ENCODE measurements around the gene ADGRA1. TPM values are rescaled to one million over a fixed set of nuclear protein-coding genes. Genes with fewer than 3 reads are reported as not detected.

ADGRA1 gene
- total and polyA plus RNA-seq, 10 of the 15 experiments (the other 5 are each of a cell fraction or from before 2014, with no cell fraction given): not detected

DNA sequence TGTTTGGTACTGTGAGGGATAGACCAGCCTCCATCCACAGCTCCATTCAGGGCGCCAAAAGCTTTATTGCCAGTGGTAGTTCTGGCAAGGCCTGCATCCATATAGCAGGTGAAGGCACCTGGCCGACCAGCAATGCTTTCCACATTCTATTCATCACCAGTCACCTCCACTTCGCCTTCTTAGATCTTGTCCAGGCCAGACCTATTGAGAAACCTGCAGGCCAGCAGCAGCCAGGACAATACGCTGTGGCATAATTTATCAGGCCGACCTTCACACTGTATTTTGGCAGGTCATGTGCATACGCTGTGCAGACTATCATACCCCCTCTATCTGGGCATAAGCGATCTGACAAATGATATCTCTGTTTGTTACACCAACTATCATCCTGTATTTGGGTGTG is 57.0 kb downstream of the ADGRA1 start:
- CTCF ChIA-PET: no interaction called here
- no peaks in the 10 kb centered on the region for H4K20me1 ChIP-seq (ENCODE audit: control insufficient read depth, insufficient read depth)
- ATAC-seq (no peak), FAIRE-seq (no peak), DNase-seq (ENCODE audit: low read depth, low spot score) (no peak)
- TF ChIP-seq, protein P1, sequence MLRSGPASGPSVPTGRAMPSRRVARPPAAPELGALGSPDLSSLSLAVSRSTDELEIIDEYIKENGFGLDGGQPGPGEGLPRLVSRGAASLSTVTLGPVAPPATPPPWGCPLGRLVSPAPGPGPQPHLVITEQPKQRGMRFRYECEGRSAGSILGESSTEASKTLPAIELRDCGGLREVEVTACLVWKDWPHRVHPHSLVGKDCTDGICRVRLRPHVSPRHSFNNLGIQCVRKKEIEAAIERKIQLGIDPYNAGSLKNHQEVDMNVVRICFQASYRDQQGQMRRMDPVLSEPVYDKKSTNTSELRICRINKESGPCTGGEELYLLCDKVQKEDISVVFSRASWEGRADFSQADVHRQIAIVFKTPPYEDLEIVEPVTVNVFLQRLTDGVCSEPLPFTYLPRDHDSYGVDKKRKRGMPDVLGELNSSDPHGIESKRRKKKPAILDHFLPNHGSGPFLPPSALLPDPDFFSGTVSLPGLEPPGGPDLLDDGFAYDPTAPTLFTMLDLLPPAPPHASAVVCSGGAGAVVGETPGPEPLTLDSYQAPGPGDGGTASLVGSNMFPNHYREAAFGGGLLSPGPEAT (IDR thresholded peaks at IDR 0.05; ENCODE audit: low read depth): no peak
- TF ChIP-seq MYB (IDR thresholded peaks at IDR 0.05; ENCODE audit: borderline replicate concordance, low read depth, low read length) (no peak), HCFC1 (IDR thresholded peaks at IDR 0.05; ENCODE audit: low read length) (no peak), WRNIP1 (IDR thresholded peaks at IDR 0.05; ENCODE audit: borderline replicate concordance, low read depth, low read length) (no peak), MEF2A (IDR thresholded peaks at IDR 0.05; ENCODE audit: insufficient read depth, low read depth, low read length) (no peak), POLR2AphosphoS5 (IDR thresholded peaks at IDR 0.05; ENCODE audit: low read length) (no peak), IKZF1 (conservative IDR thresholded peaks at IDR 0.05) (no peak), ZNF217 (IDR thresholded peaks at IDR 0.05) (no peak)
- no peaks in the 10 kb centered on the region for H3K36me3 ChIP-seq (ENCODE audit: control insufficient read depth in 2 of 2, insufficient read depth in 2 of 2, low read length in 1 of 2)
- intact Hi-C loops (cut with micrococcal nuclease; ENCODE audit: unreplicated experiment): loop anchor here (2.0 kb wide), 1 partner anchor 160 kb away; no protein-coding TSS in a partner anchor
- no peaks in the 10 kb centered on the region for H3K4me1 ChIP-seq (ENCODE audit: control insufficient read depth, insufficient read depth, low read length)
- in situ Hi-C loops (cut with MboI): loop anchor here (5.0 kb wide), 1 partner anchor 163 kb away; the partner anchor contains the start of genes TUBGCP2 and ZNF511
- no peak overlapping the region for H3K27ac ChIP-seq (ENCODE audit: control insufficient read depth, insufficient read depth)
- H2AFZ ChIP-seq (ENCODE audit: control insufficient read depth, low read depth, low read length): no peak overlapping the region
- no peak overlapping the region for H3K4me2 ChIP-seq (ENCODE audit: control insufficient read depth, insufficient read depth)
- no peak overlapping the region for H3K9ac ChIP-seq (ENCODE audit: control insufficient read depth, insufficient read depth, low read length)
- SMC1A ChIA-PET (ENCODE audit: uncharacterized antibody, unreplicated experiment): no interaction called here
- POLR2A ChIA-PET: no interaction called here
- no peak overlapping the region for H3K4me3 ChIP-seq
- 36% methylated on average over 7 of the region's 7 CpGs for WGBS (ENCODE audit: insufficient coverage, insufficient replicate concordance, low lambda C conversion rate, missing lambda C conversion rate)
- RAD21 ChIA-PET (ENCODE audit: unreplicated experiment): no interaction called here
- H3K27me3 ChIP-seq (replicated peaks in 1 of 2; ENCODE audit: control insufficient read depth in 2 of 2, insufficient read depth in 2 of 2, low read length in 1 of 2): no peaks in the 10 kb centered on the region
- no peaks in the 10 kb centered on the region for H3K79me2 ChIP-seq (ENCODE audit: control insufficient read depth, insufficient read depth, low read length)
- no peaks in the 10 kb centered on the region for H3K9me3 ChIP-seq (replicated peaks; ENCODE audit: control insufficient read depth, insufficient read depth, low read length)
- no TSS peak for BruUV-seq (replicated peaks)
